H1 (cell line): ENCODE measurements around the gene ACY1.

ENCODE experiments used
- EZH2 ChIP-seq: fragments of 200-600 bp; sonication (generic); IDR thresholded peaks from 2 replicates; pipeline ENCODE4 v1.7.1; 2012; ENCODE audit warnings: low read depth, mild to moderate bottlenecking, moderate library complexity, low read length, inconsistent platforms; ENCODE audit not compliant: severe bottlenecking
- POLR2A ChIP-seq, 2 experiments: IDR thresholded peaks; 1 replicate in 1 of 2; 2 replicates in 1 of 2; pipeline ENCODE4 v1.6.1; 2011; ENCODE audit warnings: low read depth in 2 of 2, low read length in 2 of 2, mild to moderate bottlenecking in 2 of 2; ENCODE audit errors: control extremely low read depth in 1 of 2
- RNF2 ChIP-seq: fragments of 200-900, 300-1000 bp; sonication (generic); IDR thresholded peaks from 2 replicates; pipeline ENCODE4 v1.7.1; 2016; ENCODE audit warnings: borderline replicate concordance, low read depth, mild to moderate bottlenecking, antibody characterized with exemption, low read length; ENCODE audit not compliant: poor library complexity, severe bottlenecking; ENCODE audit errors: missing control alignments
- SRF ChIP-seq: IDR thresholded peaks from 2 replicates; pipeline ENCODE4 v1.6.1; 2011; ENCODE audit warnings: mild to moderate bottlenecking, low read depth, low read length, moderate library complexity
- TBP ChIP-seq: IDR thresholded peaks from 2 replicates; pipeline ENCODE4 v1.6.1; 2011; ENCODE audit warnings: low read depth, low read length, improper control_type of control experiment
- TF ChIP-seq, protein P1 (sequence below), 3 experiments: IDR thresholded peaks; 1 replicate in 2 of 3; 2 replicates in 1 of 3; pipeline versions ENCODE4 v1.5.1 to v1.6.1; 2011; ENCODE audit warnings: low read length in 3 of 3, mild to moderate bottlenecking in 3 of 3, inconsistent platforms in 2 of 3, low read depth in 1 of 3, moderate library complexity in 1 of 3; ENCODE audit not compliant: insufficient read depth in 1 of 3; ENCODE audit errors: control extremely low read depth in 1 of 3

- TF ChIP-seq EZH2 (no peak), POLR2A (IDR thresholded peaks at IDR 0.05; ENCODE audit: control extremely low read depth in 1 of 2, low read depth in 2 of 2, low read length in 2 of 2) (no peak), RNF2 (no peak), TBP (no peak), SRF (no peak)
- TF ChIP-seq, protein P1, sequence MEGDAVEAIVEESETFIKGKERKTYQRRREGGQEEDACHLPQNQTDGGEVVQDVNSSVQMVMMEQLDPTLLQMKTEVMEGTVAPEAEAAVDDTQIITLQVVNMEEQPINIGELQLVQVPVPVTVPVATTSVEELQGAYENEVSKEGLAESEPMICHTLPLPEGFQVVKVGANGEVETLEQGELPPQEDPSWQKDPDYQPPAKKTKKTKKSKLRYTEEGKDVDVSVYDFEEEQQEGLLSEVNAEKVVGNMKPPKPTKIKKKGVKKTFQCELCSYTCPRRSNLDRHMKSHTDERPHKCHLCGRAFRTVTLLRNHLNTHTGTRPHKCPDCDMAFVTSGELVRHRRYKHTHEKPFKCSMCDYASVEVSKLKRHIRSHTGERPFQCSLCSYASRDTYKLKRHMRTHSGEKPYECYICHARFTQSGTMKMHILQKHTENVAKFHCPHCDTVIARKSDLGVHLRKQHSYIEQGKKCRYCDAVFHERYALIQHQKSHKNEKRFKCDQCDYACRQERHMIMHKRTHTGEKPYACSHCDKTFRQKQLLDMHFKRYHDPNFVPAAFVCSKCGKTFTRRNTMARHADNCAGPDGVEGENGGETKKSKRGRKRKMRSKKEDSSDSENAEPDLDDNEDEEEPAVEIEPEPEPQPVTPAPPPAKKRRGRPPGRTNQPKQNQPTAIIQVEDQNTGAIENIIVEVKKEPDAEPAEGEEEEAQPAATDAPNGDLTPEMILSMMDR (IDR thresholded peaks at IDR 0.05; ENCODE audit: control extremely low read depth in 1 of 3, insufficient read depth in 1 of 3, low read depth in 1 of 3, low read length in 3 of 3) = no peak
These were observed 47.5 kb downstream of the ACY1 start for GRCh38 chr3:52030714-52031310.
